Neural progenitor cell (in vitro differentiated cells): Measurements from ENCODE around the gene PRPF31. TPM values are rescaled to one million over a fixed set of nuclear protein-coding genes. Genes with fewer than 3 reads are reported as not detected.

ENCODE experiments used
- DNase-seq: peaks from one replicate; pipeline ENCODE4 v3.0.0-alpha.2; 2016; ENCODE audit warnings: low spot score
- H2AFZ ChIP-seq: fragments of 200-600 bp; sonication (generic); replicated peaks from 2 replicates; pipeline ENCODE4 v1.6.1; 2016; ENCODE audit warnings: antibody characterized with exemption
- H3F3A ChIP-seq: fragments of 200-600 bp; sonication (generic); 2 replicates; pipeline ENCODE4 v1.6.1; 2016; ENCODE audit warnings: antibody characterized with exemption, low read depth
- H3K27ac ChIP-seq: fragments of 200-600 bp; sonication (generic); 2 replicates; pipeline ENCODE4 v1.5.1; 2016; ENCODE audit warnings: mild to moderate bottlenecking
- H3K27me3 ChIP-seq: fragments of 200-600 bp; sonication (generic); 2 replicates; pipeline ENCODE4 v1.6.1; 2016; ENCODE audit warnings: mild to moderate bottlenecking, moderate library complexity
- H3K36me3 ChIP-seq: fragments of 200-600 bp; sonication (generic); 2 replicates; pipeline ENCODE4 v1.5.1; 2016
- H3K4me1 ChIP-seq: fragments of 200-600 bp; sonication (generic); 2 replicates; pipeline ENCODE4 v1.6.1; 2016; ENCODE audit warnings: mixed run types
- H3K4me2 ChIP-seq: fragments of 200-600 bp; sonication (generic); 2 replicates; pipeline ENCODE4 v1.6.1; 2016
- H3K4me3 ChIP-seq: fragments of 200-600 bp; sonication (generic); 2 replicates; pipeline ENCODE4 v1.5.1; 2016
- H3K79me2 ChIP-seq: fragments of 200-600 bp; sonication (generic); 2 replicates; pipeline ENCODE4 v1.6.1; 2016; ENCODE audit warnings: low read depth
- H3K9ac ChIP-seq: fragments of 200-600 bp; sonication (generic); 2 replicates; pipeline ENCODE4 v1.6.1; 2016
- H3K9me3 ChIP-seq: fragments of 200-600 bp; sonication (generic); 2 replicates; pipeline ENCODE4 v1.5.1; 2016; ENCODE audit warnings: low read depth
- H4K20me1 ChIP-seq: fragments of 200-600 bp; sonication (generic); 2 replicates; pipeline ENCODE4 v1.6.1; 2016; ENCODE audit warnings: low read depth
- H3K27ac Mint-ChIP-seq: 3 replicates; pipeline ENCODE4 v1.8.0; 2021; ENCODE audit warnings: mixed read lengths
- H3K27me3 Mint-ChIP-seq: 2 replicates; pipeline ENCODE4 v1.8.0; 2022; ENCODE audit warnings: low read depth, mild to moderate bottlenecking, inconsistent platforms, moderate library complexity, mixed read lengths; ENCODE audit not compliant: insufficient read depth
- H3K36me3 Mint-ChIP-seq: 3 replicates; pipeline ENCODE4 v1.8.0; 2021; ENCODE audit warnings: mixed read lengths
- H3K4me1 Mint-ChIP-seq: 3 replicates; pipeline ENCODE4 v1.8.0; 2021; ENCODE audit warnings: mixed read lengths
- H3K4me3 Mint-ChIP-seq: 3 replicates; pipeline ENCODE4 v1.8.0; 2021; ENCODE audit warnings: mild to moderate bottlenecking, moderate library complexity, mixed read lengths
- H3K9me3 Mint-ChIP-seq: 3 replicates; pipeline ENCODE4 v1.8.0; 2020; ENCODE audit warnings: mixed read lengths
- EZH2 ChIP-seq: fragments of 200-600 bp; sonication (generic); IDR thresholded peaks from 2 replicates; pipeline ENCODE4 v1.6.1; 2017; ENCODE audit warnings: antibody characterized with exemption, mild to moderate bottlenecking, moderate library complexity
- EZH2phosphoT487 ChIP-seq: fragments of 200-600 bp; sonication (generic); IDR thresholded peaks from 2 replicates; pipeline ENCODE4 v1.6.1; 2017; ENCODE audit warnings: antibody characterized with exemption
- total RNA-seq: library from RNA; depleted of rRNA; stranded (reverse); fragments of >200 nt; gene quantifications from 2 replicates; pipeline ENCODE4 v1.2.3, GENCODE V29; 2015; ENCODE audit warnings: low replicate concordance
- TF ChIP-seq, protein P1 (sequence below): fragments of 200-600 bp; sonication (generic); IDR thresholded peaks from 2 replicates; pipeline ENCODE4 v1.5.1; 2017; ENCODE audit warnings: antibody characterized with exemption, mild to moderate bottlenecking

Gene PRPF31
- total RNA-seq, 1 donor from 2014 or later, result 64.4 TPM

GRCh38 chr19:54114340-54115108, 1.0 kb upstream of the PRPF31 start:
- Mint-ChIP-seq H3K4me1 (peaks cover 25% of the 10 kb centered on the region), H3K27me3 (peaks cover 12% of the 10 kb centered on the region), H3K27ac (peak overlapping the region; percentile 46), H3K9me3 (no peaks in the 10 kb centered on the region), H3K4me3 (peak overlapping the region; percentile 97), H3K36me3 (peaks cover 15% of the 10 kb centered on the region)
- Histone ChIP-seq H3K79me2 (peaks cover 23% of the 10 kb centered on the region), H3F3A (peaks cover 5% of the 10 kb centered on the region), H3K9me3 (no peaks in the 10 kb centered on the region), H3K27me3 (no peaks in the 10 kb centered on the region), H2AFZ (peak overlapping the region; percentile 95), H3K9ac (peak overlapping the region; percentile 83), H3K4me2 (peak overlapping the region; percentile 90), H3K36me3 (no peaks in the 10 kb centered on the region), H3K4me1 (peaks cover 5% of the 10 kb centered on the region), H3K4me3 (peak overlapping the region; percentile 75), H3K27ac (no peak overlapping the region), H4K20me1 (peaks cover 13% of the 10 kb centered on the region)
- no peak for TF ChIP-seq EZH2phosphoT487
- TF ChIP-seq, protein P1, sequence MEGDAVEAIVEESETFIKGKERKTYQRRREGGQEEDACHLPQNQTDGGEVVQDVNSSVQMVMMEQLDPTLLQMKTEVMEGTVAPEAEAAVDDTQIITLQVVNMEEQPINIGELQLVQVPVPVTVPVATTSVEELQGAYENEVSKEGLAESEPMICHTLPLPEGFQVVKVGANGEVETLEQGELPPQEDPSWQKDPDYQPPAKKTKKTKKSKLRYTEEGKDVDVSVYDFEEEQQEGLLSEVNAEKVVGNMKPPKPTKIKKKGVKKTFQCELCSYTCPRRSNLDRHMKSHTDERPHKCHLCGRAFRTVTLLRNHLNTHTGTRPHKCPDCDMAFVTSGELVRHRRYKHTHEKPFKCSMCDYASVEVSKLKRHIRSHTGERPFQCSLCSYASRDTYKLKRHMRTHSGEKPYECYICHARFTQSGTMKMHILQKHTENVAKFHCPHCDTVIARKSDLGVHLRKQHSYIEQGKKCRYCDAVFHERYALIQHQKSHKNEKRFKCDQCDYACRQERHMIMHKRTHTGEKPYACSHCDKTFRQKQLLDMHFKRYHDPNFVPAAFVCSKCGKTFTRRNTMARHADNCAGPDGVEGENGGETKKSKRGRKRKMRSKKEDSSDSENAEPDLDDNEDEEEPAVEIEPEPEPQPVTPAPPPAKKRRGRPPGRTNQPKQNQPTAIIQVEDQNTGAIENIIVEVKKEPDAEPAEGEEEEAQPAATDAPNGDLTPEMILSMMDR, result no peak
- no peak for TF ChIP-seq EZH2
- peak; percentile 29 for DNase-seq

DNA sequence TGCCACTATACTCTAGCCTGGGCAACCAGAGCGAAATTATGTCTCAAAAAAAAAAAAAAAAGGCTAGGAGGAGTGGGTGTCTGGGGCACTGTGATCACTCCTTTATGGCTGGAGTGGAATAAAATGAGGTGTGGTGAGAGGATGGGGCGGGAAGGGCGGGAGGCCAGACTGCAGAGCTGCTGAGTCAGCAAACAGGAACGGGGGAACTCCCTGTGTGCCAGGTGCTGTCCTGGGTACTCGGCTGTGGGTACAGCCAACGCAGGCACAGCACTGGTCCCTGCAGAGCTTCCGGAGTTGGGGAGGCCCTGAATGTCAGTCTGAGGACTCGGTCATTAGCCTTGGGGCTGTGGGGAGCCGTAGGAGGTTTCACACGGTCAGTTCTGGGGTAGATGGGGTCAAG, 5.7 kb downstream of the PRPF31 start:
- Mint-ChIP-seq H3K27ac (no peak overlapping the region), H3K4me1 (peaks cover 9% of the 10 kb centered on the region), H3K27me3 (peaks cover 7% of the 10 kb centered on the region), H3K36me3 (peaks cover 15% of the 10 kb centered on the region), H3K9me3 (no peaks in the 10 kb centered on the region), H3K4me3 (no peak overlapping the region)
- TF ChIP-seq, protein P1, result no peak
- TF ChIP-seq EZH2 (no peak), EZH2phosphoT487 (no peak)
- Histone ChIP-seq H3K9ac (no peak overlapping the region), H3K36me3 (no peaks in the 10 kb centered on the region), H3K27me3 (no peaks in the 10 kb centered on the region), H3K9me3 (no peaks in the 10 kb centered on the region), H3K4me3 (no peak overlapping the region), H3F3A (no peaks in the 10 kb centered on the region), H3K4me2 (no peak overlapping the region), H3K27ac (no peak overlapping the region), H4K20me1 (peaks cover 7% of the 10 kb centered on the region), H3K4me1 (peaks cover 3% of the 10 kb centered on the region), H2AFZ (no peak overlapping the region), H3K79me2 (peaks cover 11% of the 10 kb centered on the region)
- no peak for DNase-seq

- Histone ChIP-seq H3K27me3 (no peaks in the 10 kb centered on the region), H3F3A (no peaks in the 10 kb centered on the region), H3K4me3 (no peak overlapping the region), H3K9me3 (no peaks in the 10 kb centered on the region), H2AFZ (no peak overlapping the region), H3K4me1 (no peaks in the 10 kb centered on the region), H4K20me1 (no peaks in the 10 kb centered on the region), H3K36me3 (no peaks in the 10 kb centered on the region), H3K9ac (no peak overlapping the region), H3K27ac (no peak overlapping the region), H3K79me2 (no peaks in the 10 kb centered on the region), H3K4me2 (no peak overlapping the region)
- peaks cover 3% of the 10 kb centered on the region for H3K27me3 Mint-ChIP-seq
- H3K36me3 Mint-ChIP-seq, result peaks cover 23% of the 10 kb centered on the region
- no peak overlapping the region for H3K4me3 Mint-ChIP-seq
- DNase-seq, result no peak
- H3K9me3 Mint-ChIP-seq, result no peaks in the 10 kb centered on the region
- no peaks in the 10 kb centered on the region for H3K4me1 Mint-ChIP-seq
- no peak overlapping the region for H3K27ac Mint-ChIP-seq
- TF ChIP-seq EZH2phosphoT487 (no peak), EZH2 (no peak)
- TF ChIP-seq, protein P1, result no peak
These were observed 8.1 kb downstream of the PRPF31 start for GRCh38 chr19:54123682-54124081.
